ENCODE data around the gene ASTN1.

The ASTN1 gene

DNA sequence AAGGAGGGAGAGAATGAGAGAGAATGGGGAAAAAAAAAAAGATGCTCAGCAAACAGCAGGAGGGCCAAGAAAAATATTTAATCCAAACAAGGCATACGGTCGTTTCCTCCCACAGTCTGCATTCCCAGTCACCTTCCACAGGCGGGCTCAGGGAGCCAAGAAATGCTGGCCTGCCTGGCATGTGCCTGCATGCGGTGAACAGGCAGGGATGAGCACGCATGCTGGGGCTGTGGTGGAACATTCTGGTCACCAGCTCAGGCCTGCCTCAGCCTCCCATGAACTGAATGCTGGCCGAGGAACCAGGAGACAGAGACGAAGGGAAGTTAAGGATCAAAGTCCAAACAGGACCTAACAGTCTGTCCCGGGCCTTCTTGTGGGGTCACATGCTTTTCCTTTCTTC is 335.3 kb downstream of the ASTN1 start:
- Histone ChIP-seq H3K9ac (ENCODE audit: low read depth in 1 of 2, low read length in 2 of 2) (no peak overlapping the region), H3K9me3 (ENCODE audit: control insufficient read depth in 1 of 2, low read length in 2 of 2) (no peaks in the 10 kb centered on the region), H3K4me1 (ENCODE audit: control insufficient read depth in 1 of 2, insufficient read depth in 2 of 2, low read length in 2 of 2) (no peaks in the 10 kb centered on the region), H3K36me3 (ENCODE audit: control insufficient read depth in 1 of 2, insufficient read depth in 2 of 2, low read length in 2 of 2) (no peaks in the 10 kb centered on the region), H3K4me3 (ENCODE audit: low read depth in 1 of 2, low read length in 2 of 2) (no peak overlapping the region), H3K27me3 (ENCODE audit: control insufficient read depth in 1 of 2, insufficient read depth in 2 of 2, low read length in 2 of 2) (no peaks in the 10 kb centered on the region), H3K27ac (ENCODE audit: low read depth, low read length) (no peak overlapping the region)

DNA sequence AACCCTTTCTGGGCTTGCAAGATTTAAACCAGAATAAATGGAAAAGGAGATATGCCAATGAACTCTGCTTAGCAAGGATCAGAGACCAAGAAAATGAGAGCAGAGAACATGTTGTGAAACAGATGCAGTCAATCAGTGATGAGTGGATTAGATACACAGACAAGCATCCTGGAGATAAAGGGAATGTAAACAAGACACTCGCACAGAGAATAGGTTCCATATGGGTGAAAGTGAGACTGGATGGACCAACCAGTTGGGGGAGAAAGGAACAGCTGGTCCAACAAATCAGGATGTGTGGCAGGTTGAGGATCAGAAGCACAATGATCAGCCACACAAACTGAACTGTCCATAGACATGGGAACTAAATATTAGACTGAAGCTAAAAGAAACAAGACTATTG is 338.2 kb downstream of the ASTN1 start:
- H3K36me3 ChIP-seq (ENCODE audit: control insufficient read depth in 1 of 2, insufficient read depth in 2 of 2, low read length in 2 of 2) = no peaks in the 10 kb centered on the region
- no peak overlapping the region for H3K27ac ChIP-seq (ENCODE audit: low read depth, low read length)
- H3K9me3 ChIP-seq (ENCODE audit: control insufficient read depth in 1 of 2, low read length in 2 of 2) = no peaks in the 10 kb centered on the region
- H3K9ac ChIP-seq (ENCODE audit: low read depth in 1 of 2, low read length in 2 of 2) = no peak overlapping the region
- no peaks in the 10 kb centered on the region for H3K27me3 ChIP-seq (ENCODE audit: control insufficient read depth in 1 of 2, insufficient read depth in 2 of 2, low read length in 2 of 2)
- H3K4me3 ChIP-seq (ENCODE audit: low read depth in 1 of 2, low read length in 2 of 2) = no peak overlapping the region
- H3K4me1 ChIP-seq (ENCODE audit: control insufficient read depth in 1 of 2, insufficient read depth in 2 of 2, low read length in 2 of 2) = no peaks in the 10 kb centered on the region

DNA sequence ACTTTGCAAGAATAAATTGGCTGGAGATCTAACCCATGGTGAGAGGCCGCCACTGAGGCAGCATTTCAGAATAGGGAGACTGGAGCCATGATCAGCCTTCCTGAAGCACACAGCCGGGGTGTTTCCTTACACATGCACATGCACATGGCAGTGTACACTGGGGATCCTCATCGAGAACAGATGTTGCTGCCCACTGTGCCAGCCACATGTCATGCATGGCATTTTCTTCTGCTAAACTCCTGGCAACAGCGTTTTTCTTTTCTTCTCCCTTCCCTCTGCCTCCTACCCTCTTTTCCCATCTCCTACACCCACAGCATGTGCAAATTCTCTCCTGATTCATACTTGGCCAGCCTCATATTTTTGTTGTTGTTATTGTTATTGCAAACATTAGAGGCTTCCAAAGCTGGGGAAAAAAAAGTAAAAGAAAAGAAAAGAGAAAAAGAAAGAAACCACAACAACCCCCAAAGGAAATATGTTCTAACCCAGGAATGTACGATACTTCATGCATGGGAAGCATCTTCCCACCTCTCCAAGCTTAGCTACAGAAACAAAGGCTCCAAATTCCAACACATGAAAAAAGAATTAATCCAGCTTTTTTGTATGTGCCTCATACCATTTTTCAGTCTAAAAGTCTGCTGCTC is 344.0 kb downstream of the ASTN1 start:
- Histone ChIP-seq H3K4me3 (ENCODE audit: low read depth in 1 of 2, low read length in 2 of 2) (no peak overlapping the region), H3K27ac (ENCODE audit: low read depth, low read length) (no peak overlapping the region), H3K36me3 (ENCODE audit: control insufficient read depth in 1 of 2, insufficient read depth in 2 of 2, low read length in 2 of 2) (no peaks in the 10 kb centered on the region), H3K9ac (ENCODE audit: low read depth in 1 of 2, low read length in 2 of 2) (no peak overlapping the region), H3K4me1 (ENCODE audit: control insufficient read depth in 1 of 2, insufficient read depth in 2 of 2, low read length in 2 of 2) (no peaks in the 10 kb centered on the region), H3K9me3 (ENCODE audit: control insufficient read depth in 1 of 2, low read length in 2 of 2) (no peaks in the 10 kb centered on the region), H3K27me3 (ENCODE audit: control insufficient read depth in 1 of 2, insufficient read depth in 2 of 2, low read length in 2 of 2) (no peaks in the 10 kb centered on the region)

DNA sequence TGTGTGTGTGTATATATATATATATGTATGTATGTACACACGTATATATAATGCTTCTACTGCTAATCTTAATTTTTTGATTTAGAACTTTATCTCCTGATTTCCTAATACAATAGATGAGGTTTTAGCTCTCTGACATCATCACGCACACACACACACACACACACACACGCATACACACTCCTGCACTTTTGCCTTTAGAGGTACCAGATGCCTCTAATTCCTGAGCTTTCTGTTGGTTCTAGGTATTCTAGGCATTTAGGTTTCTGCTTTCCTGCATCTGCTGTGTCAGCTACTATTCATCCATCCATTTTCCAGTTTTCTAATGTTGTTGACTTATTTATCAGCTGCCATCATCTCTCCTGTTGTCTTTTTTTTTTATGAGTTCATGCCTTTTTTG is 348.3 kb downstream of the ASTN1 start:
- no peaks in the 10 kb centered on the region for H3K9me3 ChIP-seq (ENCODE audit: control insufficient read depth in 1 of 2, low read length in 2 of 2)
- H3K4me1 ChIP-seq (ENCODE audit: control insufficient read depth in 1 of 2, insufficient read depth in 2 of 2, low read length in 2 of 2) = no peaks in the 10 kb centered on the region

DNA sequence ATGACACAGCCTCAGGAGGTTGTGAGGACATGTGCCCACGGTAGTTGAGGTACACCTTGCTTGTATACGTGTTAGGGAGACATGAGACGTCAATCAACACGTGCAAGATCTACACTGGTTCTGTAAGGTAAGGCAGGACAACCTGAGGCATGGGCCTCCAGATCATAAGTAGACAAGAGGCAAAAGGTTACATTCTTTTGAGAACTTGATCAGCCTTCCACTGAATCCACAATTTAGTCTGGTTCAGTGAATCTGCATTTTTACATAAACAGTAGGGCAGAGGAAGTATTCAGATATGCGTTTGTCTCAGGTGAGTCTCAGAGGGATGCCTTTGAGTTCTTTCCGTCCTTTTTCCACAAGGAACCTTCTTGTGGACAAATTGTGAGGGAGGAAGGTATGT is 348.9 kb downstream of the ASTN1 start:
- Histone ChIP-seq H3K27me3 (ENCODE audit: control insufficient read depth in 1 of 2, insufficient read depth in 2 of 2, low read length in 2 of 2) (no peaks in the 10 kb centered on the region), H3K27ac (ENCODE audit: low read depth, low read length) (no peak overlapping the region), H3K9me3 (ENCODE audit: control insufficient read depth in 1 of 2, low read length in 2 of 2) (no peaks in the 10 kb centered on the region), H3K9ac (ENCODE audit: low read depth in 1 of 2, low read length in 2 of 2) (no peak overlapping the region), H3K4me1 (ENCODE audit: control insufficient read depth in 1 of 2, insufficient read depth in 2 of 2, low read length in 2 of 2) (no peaks in the 10 kb centered on the region), H3K36me3 (ENCODE audit: control insufficient read depth in 1 of 2, insufficient read depth in 2 of 2, low read length in 2 of 2) (no peaks in the 10 kb centered on the region), H3K4me3 (ENCODE audit: low read depth in 1 of 2, low read length in 2 of 2) (no peak overlapping the region)

More for the DNA sequence above, 348.3 kb downstream of the ASTN1 start:
- no peaks in the 10 kb centered on the region for H3K27me3 ChIP-seq (ENCODE audit: control insufficient read depth in 1 of 2, insufficient read depth in 2 of 2, low read length in 2 of 2)
- H3K27ac ChIP-seq (ENCODE audit: low read depth, low read length) = no peak overlapping the region
- H3K36me3 ChIP-seq (ENCODE audit: control insufficient read depth in 1 of 2, insufficient read depth in 2 of 2, low read length in 2 of 2) = no peaks in the 10 kb centered on the region
- no peak overlapping the region for H3K4me3 ChIP-seq (ENCODE audit: low read depth in 1 of 2, low read length in 2 of 2)
- H3K9ac ChIP-seq (ENCODE audit: low read depth in 1 of 2, low read length in 2 of 2) = no peak overlapping the region

DNA sequence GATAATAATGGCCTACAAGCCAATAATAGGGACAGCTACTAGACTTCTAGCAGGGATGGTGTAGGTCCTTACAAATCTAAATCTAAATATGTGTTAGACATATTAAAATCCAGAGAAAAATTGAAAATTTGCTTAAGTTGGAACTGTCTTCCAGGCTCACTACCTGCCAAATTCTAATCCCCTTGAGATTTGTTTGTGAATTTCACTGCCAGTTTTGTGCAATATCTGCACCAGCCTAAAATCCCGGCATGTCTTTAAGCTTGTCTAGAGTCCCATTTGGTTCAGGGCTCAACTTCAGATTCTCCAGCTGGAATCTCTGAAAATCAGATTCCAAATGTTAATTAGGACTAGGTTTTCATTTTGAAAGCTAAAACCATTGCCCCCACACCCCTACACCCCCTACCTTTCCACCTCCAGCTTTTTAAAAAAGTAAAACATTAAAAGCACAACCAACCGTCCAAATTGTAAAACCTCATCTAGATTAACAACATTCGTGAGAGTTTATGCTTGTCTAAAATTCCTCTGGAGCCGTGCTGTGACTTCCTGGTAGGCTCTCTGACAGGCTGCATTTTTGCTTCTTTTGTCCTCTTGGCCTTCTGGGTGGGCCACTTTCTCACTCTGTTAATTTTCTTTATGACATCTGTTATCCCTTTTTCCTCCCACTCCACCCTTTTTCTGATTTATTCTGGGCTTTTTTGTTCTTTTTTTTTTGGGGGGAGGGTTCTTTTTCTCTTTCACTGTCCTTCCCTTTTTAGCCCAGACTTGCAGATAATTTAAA is 352.8 kb downstream of the ASTN1 start:
- Histone ChIP-seq H3K9me3 (ENCODE audit: control insufficient read depth in 1 of 2, low read length in 2 of 2) (no peaks in the 10 kb centered on the region), H3K27ac (ENCODE audit: low read depth, low read length) (no peak overlapping the region), H3K27me3 (ENCODE audit: control insufficient read depth in 1 of 2, insufficient read depth in 2 of 2, low read length in 2 of 2) (no peaks in the 10 kb centered on the region), H3K4me1 (ENCODE audit: control insufficient read depth in 1 of 2, insufficient read depth in 2 of 2, low read length in 2 of 2) (no peaks in the 10 kb centered on the region), H3K4me3 (ENCODE audit: low read depth in 1 of 2, low read length in 2 of 2) (no peak overlapping the region), H3K36me3 (ENCODE audit: control insufficient read depth in 1 of 2, insufficient read depth in 2 of 2, low read length in 2 of 2) (no peaks in the 10 kb centered on the region), H3K9ac (ENCODE audit: low read depth in 1 of 2, low read length in 2 of 2) (no peak overlapping the region)

DNA sequence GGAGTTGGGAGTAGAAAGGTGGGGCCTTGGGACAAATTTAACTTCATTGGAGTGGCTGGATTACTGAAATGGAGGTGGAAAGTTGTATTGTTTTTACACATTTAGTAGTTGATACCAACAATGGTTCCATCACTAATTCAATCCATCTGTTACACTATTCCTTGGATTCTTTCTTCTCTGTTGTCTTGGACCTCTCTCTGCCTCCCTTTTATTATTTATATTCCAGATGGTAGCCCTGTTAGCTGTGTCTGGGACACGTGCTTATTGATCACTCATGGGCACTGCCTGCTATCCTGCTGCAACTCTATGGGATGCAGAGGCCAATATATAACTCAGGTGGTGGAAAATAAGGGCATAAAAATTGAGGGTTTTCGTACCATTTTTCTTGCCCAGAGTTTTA is 355.2 kb downstream of the ASTN1 start:
- H3K27me3 ChIP-seq (ENCODE audit: control insufficient read depth in 1 of 2, insufficient read depth in 2 of 2, low read length in 2 of 2) = no peaks in the 10 kb centered on the region
- H3K9me3 ChIP-seq (ENCODE audit: control insufficient read depth in 1 of 2, low read length in 2 of 2) = no peaks in the 10 kb centered on the region

More for the DNA sequence above, 355.2 kb downstream of the ASTN1 start:
- no peak overlapping the region for H3K9ac ChIP-seq (ENCODE audit: low read depth in 1 of 2, low read length in 2 of 2)
- H3K4me1 ChIP-seq (ENCODE audit: control insufficient read depth in 1 of 2, insufficient read depth in 2 of 2, low read length in 2 of 2) = no peaks in the 10 kb centered on the region
- no peak overlapping the region for H3K27ac ChIP-seq (ENCODE audit: low read depth, low read length)
- H3K36me3 ChIP-seq (ENCODE audit: control insufficient read depth in 1 of 2, insufficient read depth in 2 of 2, low read length in 2 of 2) = no peaks in the 10 kb centered on the region
- no peak overlapping the region for H3K4me3 ChIP-seq (ENCODE audit: low read depth in 1 of 2, low read length in 2 of 2)
